Measurements from ENCODE around the gene PLEKHF1. TPM values are rescaled to one million over a fixed set of nuclear protein-coding genes. Genes with fewer than 3 reads are reported as not detected.
A peak's percentile ranks its signal among the peaks of the same experiment; 100 is the strongest.

PLEKHF1 gene
- total and polyA plus RNA-seq, 2 of the 8 experiments (the other 6 are each of a cell fraction or from before 2014, with no cell fraction given): 11.1 to 18.4 TPM

DNA sequence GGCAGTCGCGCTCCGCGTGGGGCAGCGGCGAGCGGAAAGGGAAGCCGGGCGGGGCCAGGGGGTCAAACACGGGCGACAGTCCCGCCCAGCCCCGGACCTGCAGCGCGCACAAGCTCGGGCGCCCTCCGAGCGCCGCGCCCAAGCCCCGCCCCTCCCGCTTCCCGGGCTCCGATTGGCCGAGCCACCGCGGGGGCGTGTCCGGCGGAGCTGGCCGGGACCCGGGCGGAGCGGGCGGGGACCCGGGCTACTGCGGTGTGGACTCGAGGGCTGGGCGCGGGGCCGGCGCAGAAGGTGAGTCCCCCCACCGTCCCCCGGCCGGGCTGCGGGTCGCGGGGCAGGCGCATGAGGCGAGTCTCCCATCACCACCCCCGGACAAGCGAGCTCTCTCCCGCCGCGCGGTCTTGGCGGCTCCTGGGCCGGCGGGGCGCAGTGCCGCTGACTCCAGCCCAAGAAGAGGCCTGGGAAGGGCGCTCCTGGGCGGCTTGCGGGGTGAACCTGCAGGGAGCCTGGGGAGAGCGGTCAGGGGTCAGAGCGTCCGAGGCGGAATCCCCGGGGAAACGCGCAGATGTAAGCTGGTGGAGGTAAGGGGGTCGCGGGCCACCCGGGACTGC is at the start of gene PLEKHF1 (continued):
- TF ChIP-seq TAF7 (optimal IDR thresholded peaks at IDR 0.05; ENCODE audit: borderline replicate concordance, low read depth, low read length) (no peak), SUZ12 (IDR thresholded peaks at IDR 0.05; ENCODE audit: low read length) (no peak), KDM4A (IDR thresholded peaks at IDR 0.05; ENCODE audit: low read depth, low read length, severe bottlenecking) (peak; percentile 92), TEAD4 (IDR thresholded peaks at IDR 0.05; ENCODE audit: low read depth, low read length) (no peak), GTF2F1 (IDR thresholded peaks at IDR 0.05; ENCODE audit: borderline replicate concordance, low read depth, low read length) (no peak), NRF1 (IDR thresholded peaks at IDR 0.05; ENCODE audit: low read depth, low read length) (no peak), EP300 (IDR thresholded peaks at IDR 0.05; ENCODE audit: borderline replicate concordance in 1 of 2, low read depth in 2 of 2, low read length in 2 of 2) (no peak), RFX5 (IDR thresholded peaks at IDR 0.05; ENCODE audit: borderline replicate concordance, low read depth, low read length) (no peak), ASH2L (IDR thresholded peaks at IDR 0.05; ENCODE audit: low read length) (peak; percentile 33), EGR1 (IDR thresholded peaks at IDR 0.05; ENCODE audit: borderline replicate concordance, low read depth, low read length) (no peak), CTBP2 (IDR thresholded peaks at IDR 0.05; ENCODE audit: borderline replicate concordance, insufficient read depth, insufficient read length, low read length) (no peak), TAF1 (IDR thresholded peaks at IDR 0.05; ENCODE audit: low read depth, low read length) (0 out of 2 replicates have a peak, but pooled peaks have one; percentile 10), YY1 (IDR thresholded peaks at IDR 0.05; ENCODE audit: low read depth, low read length) (no peak), USF2 (IDR thresholded peaks at IDR 0.05; ENCODE audit: low read length) (no peak), MAX (IDR thresholded peaks at IDR 0.05) (0 out of 2 replicates have a peak, but pooled peaks have one; percentile 8), RXRA (IDR thresholded peaks at IDR 0.05; ENCODE audit: insufficient read depth, low read depth, low read length) (no peak), BACH1 (IDR thresholded peaks at IDR 0.05; ENCODE audit: low read length) (no peak), JUN (IDR thresholded peaks at IDR 0.05; ENCODE audit: low read depth, low read length) (no peak), SIN3A (conservative IDR thresholded peaks at IDR 0.05 in 1 of 2, IDR thresholded peaks at IDR 0.05 in 1 of 2; ENCODE audit: low read depth in 1 of 2, low read length in 2 of 2) (no peak), GABPA (IDR thresholded peaks at IDR 0.05; ENCODE audit: borderline replicate concordance, insufficient read depth, low read length) (no peak), CREB1 (IDR thresholded peaks at IDR 0.05) (0 out of 2 replicates have a peak, but pooled peaks have one; percentile 26), SIRT6 (IDR thresholded peaks at IDR 0.05; ENCODE audit: low read length) (no peak)

Measured in H1 (cell line).